GM21723 (cell line): ENCODE data around the gene IL1RAPL1.
"Not testable (repeated sequence)": the region's sequence is repeated elsewhere in the genome, so short reads cannot be mapped to it uniquely, and the experiment has no call there.

Experiments
- ATAC-seq: cut with Tn5 transposase; IDR thresholded peaks from one replicate; pipeline ENCODE4 v1.9.1; 2021; ENCODE audit warnings: mild to moderate bottlenecking, moderate library complexity; ENCODE audit not compliant: unreplicated experiment

Gene IL1RAPL1

GRCh38 chrX:28766561-28766960 lies 179.3 kb downstream of the IL1RAPL1 start:
- ATAC-seq: not testable (repeated sequence)

DNA sequence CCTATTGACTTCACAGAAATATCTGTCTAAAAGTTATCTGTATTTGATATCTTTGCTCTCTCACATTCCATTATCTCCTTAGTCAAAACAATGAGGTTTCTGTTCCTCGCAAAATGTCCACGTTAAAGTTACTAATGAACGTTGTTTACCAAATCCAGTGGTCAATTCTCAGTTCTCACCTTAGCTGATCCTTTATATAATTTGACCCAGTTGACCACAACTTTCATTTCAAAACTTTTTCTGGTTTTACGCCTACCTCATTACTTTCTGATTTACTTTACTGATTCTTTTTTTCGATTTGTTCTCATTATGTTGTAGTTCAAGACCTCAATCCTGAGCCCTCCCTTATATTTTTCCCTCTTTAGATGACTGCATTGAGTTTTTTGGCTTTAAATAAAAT lies 186.6 kb downstream of the IL1RAPL1 start:
- no peak for ATAC-seq

- ATAC-seq: no peak
These were observed 200.0 kb downstream of the IL1RAPL1 start for GRCh38 chrX:28787206-28787605.

DNA sequence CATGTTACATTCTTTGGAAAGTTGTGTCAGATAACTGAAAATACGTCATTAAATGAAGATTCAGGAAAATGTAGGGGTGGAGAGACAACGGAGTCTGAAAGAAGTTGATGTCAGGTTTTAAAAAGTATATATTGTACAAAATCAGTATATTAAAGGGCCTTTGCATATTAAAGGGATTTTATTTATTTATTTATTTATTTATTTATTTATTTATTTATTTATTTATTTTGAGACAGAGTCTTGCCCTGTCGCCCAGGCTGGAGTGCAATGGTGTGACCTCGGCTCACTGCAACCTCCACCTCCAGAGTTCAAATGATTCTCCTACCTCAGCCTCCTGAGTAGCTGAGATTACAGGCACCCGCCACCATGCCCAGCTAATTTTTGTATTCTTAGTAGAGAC lies 213.4 kb downstream of the IL1RAPL1 start:
- not testable (repeated sequence) for ATAC-seq

GRCh38 chrX:28802625-28803024 lies 215.4 kb downstream of the IL1RAPL1 start:
- no peak for ATAC-seq

- no peak for ATAC-seq
These were observed 248.7 kb downstream of the IL1RAPL1 start for GRCh38 chrX:28835991-28836390.

DNA sequence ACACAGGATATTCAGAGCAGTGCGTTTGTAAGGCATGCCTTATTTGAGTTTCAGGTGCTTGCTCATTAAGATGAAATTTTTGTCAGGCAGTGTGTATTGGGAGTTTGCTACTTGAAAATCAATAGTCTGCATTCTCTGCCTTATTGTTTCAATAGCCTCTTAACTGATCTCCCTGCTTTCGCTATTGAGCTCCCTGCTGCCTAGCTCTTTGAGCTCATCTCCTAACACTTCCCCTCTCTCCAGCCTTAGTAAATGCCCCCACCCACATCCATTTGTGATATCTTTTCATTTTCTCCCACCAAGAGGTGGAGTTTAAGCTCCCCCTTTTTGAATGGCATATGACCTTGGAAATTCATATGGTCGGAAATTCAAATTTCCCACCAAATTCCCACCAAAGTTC lies 256.6 kb downstream of the IL1RAPL1 start:
- no peak for ATAC-seq

- no peak for ATAC-seq
These were observed 260.2 kb downstream of the IL1RAPL1 start for GRCh38 chrX:28847423-28847822.

DNA sequence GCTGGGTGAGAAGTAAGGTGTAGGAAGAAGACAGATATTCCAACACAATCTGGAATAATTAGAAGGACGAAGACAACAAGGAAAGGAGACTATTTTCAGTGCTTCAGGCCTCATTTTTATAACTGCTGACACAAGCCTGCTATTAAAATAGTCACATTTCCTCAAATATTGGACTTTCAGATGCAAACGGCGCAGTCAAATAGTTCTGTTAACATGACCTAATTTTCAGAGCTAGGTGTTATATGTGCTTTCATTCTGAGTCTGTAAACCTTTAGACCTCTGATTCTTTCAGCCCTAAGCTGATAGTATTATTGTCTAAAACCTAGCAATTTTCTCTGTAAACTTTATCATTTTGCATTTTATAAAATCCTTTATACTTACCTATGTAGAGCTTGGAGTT lies 261.5 kb downstream of the IL1RAPL1 start:
- ATAC-seq: no peak

- ATAC-seq: no peak
These were observed 263.7 kb downstream of the IL1RAPL1 start for GRCh38 chrX:28850955-28851354.

GRCh38 chrX:28851871-28852270 lies 264.6 kb downstream of the IL1RAPL1 start:
- ATAC-seq: no peak

- ATAC-seq: no peak
These were observed 267.4 kb downstream of the IL1RAPL1 start for GRCh38 chrX:28854637-28855036.

- no peak for ATAC-seq
These were observed 289.2 kb downstream of the IL1RAPL1 start for GRCh38 chrX:28876408-28876807.

DNA sequence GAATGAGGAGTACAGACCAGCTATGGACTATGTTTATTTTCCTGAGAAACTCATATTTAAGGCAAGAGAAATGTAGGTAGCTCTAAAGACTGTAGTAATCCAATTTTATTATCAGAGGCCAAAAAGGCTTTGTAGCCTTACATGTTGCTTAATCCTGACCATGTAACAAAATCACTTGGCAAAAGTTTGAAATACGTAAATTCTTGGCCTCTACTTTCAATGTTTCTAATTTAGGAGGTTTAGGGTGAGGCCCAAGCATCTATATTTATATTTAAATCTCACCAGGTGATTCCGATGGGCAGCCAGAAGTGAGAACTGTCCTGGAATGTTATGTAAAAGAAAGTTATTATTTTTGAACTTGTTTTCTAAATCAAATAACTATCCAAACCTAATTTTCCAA lies 289.7 kb downstream of the IL1RAPL1 start:
- ATAC-seq: no peak

DNA sequence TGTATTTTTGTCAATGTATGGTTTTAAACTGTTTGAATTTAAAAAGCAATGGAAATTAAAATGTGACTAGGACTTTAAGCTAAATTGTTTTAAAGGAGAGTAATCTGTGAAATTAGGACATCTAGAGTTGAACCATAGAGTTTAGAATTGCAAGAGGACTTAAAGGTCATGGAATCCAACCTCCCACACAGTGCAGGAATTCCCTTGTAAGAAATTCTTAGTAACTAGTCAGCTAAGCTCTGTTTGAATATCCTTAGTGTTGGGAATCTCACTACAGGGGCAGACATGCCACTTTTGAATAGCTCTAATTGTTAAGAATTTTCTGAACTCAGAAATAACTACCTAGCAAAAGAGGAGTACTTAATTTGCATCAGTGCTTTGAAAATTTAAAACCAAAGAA lies 292.9 kb downstream of the IL1RAPL1 start:
- no peak for ATAC-seq

GRCh38 chrX:28884823-28885222 lies 297.6 kb downstream of the IL1RAPL1 start:
- ATAC-seq: no peak

DNA sequence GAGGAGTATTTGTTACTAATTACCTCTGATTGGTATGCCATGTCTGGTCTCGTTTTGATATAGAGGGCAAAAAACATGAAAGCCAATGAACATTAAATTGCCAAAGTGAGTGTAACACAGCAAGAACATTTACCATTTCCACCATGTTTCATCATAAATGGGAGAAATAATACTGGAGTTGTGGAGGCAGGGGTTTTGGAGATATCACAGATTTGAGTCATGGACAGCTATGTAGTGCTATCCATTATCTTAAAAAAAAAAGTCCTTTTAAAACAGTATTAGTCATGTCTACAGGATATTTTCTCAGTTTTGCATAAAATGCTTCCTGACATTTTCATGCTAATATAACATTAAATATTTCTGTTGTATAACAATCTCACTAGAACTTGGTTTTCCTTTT lies 301.2 kb downstream of the IL1RAPL1 start:
- no peak for ATAC-seq

DNA sequence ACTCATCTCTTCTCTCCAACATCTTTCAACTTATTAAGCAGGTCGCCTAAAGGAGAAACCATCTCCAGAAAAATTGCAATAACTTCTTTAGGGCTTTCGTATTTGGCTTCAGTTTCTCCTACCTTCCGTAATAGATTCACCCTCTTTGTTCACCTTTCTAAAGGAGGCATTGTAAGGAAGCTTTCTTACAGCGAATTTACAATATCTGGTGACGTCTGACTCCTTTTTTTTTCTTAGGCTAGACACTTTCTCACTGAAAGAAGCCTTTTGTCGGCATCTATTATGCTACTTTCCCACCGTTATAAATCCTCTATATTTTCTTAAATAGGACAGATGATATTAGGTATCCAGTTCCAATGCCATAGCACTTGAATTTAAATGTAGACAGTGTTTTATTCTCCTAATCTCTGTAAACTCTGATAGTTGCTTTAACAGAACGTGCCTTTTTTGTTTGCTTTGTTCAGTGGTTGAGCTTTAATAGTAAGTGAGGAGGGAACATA lies 302.4 kb downstream of the IL1RAPL1 start:
- no peak for ATAC-seq

- ATAC-seq: no peak
These were observed 314.4 kb downstream of the IL1RAPL1 start for GRCh38 chrX:28901637-28902036.

DNA sequence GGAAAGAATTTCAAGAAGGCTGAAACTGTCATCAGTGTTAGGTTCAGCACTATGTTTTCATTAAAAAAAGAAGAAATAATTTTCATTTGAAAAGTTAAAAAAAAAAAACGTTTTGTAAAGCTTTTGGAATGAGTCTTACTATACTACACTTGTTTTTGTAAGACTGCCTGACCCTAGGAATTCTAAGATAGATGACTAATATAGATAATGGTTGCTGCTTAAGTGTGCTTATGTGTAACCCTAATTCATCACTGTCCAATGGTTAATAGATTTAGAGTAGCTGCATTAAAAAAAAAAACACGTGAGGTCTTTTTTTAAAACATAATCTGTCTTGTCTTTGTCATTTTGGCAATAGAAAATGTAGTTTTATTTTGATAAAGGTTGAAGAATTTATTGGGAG lies 323.2 kb downstream of the IL1RAPL1 start:
- no peak for ATAC-seq

GRCh38 chrX:28920153-28920943 lies 333.1 kb downstream of the IL1RAPL1 start:
- no peak for ATAC-seq

GRCh38 chrX:28922106-28922505 lies 334.9 kb downstream of the IL1RAPL1 start:
- no peak for ATAC-seq

DNA sequence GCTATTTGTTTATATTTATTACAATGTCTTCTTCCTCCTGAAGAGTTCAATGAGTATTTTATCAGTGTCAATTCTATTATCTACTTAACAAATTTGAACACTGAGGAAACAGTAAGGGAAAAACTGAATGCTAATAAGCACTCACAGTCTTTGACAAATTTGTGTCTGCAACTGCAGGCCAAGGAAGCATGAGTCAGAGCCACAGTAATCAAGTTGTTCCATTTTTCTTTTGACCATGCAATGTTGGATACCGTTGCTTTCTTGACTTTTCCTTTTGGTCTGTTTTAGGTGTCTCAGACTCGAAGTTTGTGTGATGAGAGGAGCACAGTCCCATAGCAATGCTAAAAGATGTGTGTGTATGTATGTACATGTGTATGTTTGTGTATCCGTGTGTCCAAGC lies 359.6 kb downstream of the IL1RAPL1 start:
- no peak for ATAC-seq
